ENCODE data around the gene TCF19. TPM values are rescaled to one million over a fixed set of nuclear protein-coding genes. Genes with fewer than 3 reads are reported as not detected.
"Not testable (repeated sequence)": the region's sequence is repeated elsewhere in the genome, so short reads cannot be mapped to it uniquely, and the experiment has no call there.

Gene TCF19
- total RNA-seq, 3 donors from 2014 or later = 2.3 to 8.5 (median 6.1) TPM

DNA sequence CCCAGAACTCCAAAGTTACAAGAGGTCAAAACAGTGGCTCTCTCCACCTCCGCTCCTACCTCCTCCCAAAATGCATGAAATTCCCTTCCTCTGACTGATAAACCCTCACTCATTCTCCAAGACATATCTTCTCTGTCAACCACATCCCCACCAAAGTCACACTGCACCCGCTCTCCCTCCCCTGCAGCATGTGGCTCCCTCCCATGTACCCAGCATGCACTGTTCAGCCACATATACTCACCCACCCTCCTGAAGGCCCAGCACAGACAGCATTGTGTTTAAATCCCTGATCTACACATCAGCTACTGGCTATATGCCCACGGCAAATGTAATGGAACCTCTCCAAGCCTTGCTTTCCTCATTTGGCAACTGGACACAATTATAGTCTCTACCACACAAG is 17.6 kb downstream of the TCF19 start:
- H3K36me3 ChIP-seq = no peaks in the 10 kb centered on the region
- H3K27me3 ChIP-seq = no peaks in the 10 kb centered on the region
- TF ChIP-seq, protein P1, sequence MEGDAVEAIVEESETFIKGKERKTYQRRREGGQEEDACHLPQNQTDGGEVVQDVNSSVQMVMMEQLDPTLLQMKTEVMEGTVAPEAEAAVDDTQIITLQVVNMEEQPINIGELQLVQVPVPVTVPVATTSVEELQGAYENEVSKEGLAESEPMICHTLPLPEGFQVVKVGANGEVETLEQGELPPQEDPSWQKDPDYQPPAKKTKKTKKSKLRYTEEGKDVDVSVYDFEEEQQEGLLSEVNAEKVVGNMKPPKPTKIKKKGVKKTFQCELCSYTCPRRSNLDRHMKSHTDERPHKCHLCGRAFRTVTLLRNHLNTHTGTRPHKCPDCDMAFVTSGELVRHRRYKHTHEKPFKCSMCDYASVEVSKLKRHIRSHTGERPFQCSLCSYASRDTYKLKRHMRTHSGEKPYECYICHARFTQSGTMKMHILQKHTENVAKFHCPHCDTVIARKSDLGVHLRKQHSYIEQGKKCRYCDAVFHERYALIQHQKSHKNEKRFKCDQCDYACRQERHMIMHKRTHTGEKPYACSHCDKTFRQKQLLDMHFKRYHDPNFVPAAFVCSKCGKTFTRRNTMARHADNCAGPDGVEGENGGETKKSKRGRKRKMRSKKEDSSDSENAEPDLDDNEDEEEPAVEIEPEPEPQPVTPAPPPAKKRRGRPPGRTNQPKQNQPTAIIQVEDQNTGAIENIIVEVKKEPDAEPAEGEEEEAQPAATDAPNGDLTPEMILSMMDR (IDR thresholded peaks at IDR 0.05) = no peak
- TF ChIP-seq POLR2AphosphoS5 (IDR thresholded peaks at IDR 0.05) = no peak
- TF ChIP-seq POLR2A (IDR thresholded peaks at IDR 0.05) = no peak
- no peaks in the 10 kb centered on the region for H3K4me1 ChIP-seq
- H3K27ac ChIP-seq = no peak overlapping the region
- H3K9me3 ChIP-seq = no peaks in the 10 kb centered on the region
- no peak overlapping the region for H3K4me3 ChIP-seq
- no peak for DNase-seq (ENCODE audit: low spot score in 2 of 2)
- intact Hi-C loops (cut with DNase I; ENCODE audit: low total_unique reads) = no loop called here

GRCh38 chr6:31178143-31179041 is 20.0 kb downstream of the TCF19 start:
- H3K27me3 ChIP-seq = no peaks in the 10 kb centered on the region
- H3K27ac ChIP-seq = no peak overlapping the region
- TF ChIP-seq POLR2A (IDR thresholded peaks at IDR 0.05) (no peak), POLR2AphosphoS5 (IDR thresholded peaks at IDR 0.05) (no peak)
- TF ChIP-seq, protein P1 (IDR thresholded peaks at IDR 0.05) = no peak
- no peaks in the 10 kb centered on the region for H3K9me3 ChIP-seq
- H3K36me3 ChIP-seq = no peaks in the 10 kb centered on the region
- no peak for DNase-seq (ENCODE audit: low spot score in 2 of 2)
- H3K4me1 ChIP-seq = no peaks in the 10 kb centered on the region
- intact Hi-C loops (cut with DNase I; ENCODE audit: low total_unique reads) = no loop called here
- H3K4me3 ChIP-seq = no peak overlapping the region

- H3K4me3 ChIP-seq = no peak overlapping the region
- no peaks in the 10 kb centered on the region for H3K4me1 ChIP-seq
- H3K27ac ChIP-seq = no peak overlapping the region
- H3K36me3 ChIP-seq = no peaks in the 10 kb centered on the region
- no peak for TF ChIP-seq POLR2AphosphoS5 (IDR thresholded peaks at IDR 0.05)
- TF ChIP-seq, protein P1 (IDR thresholded peaks at IDR 0.05) = no peak
- intact Hi-C loops (cut with DNase I; ENCODE audit: low total_unique reads) = no loop called here
- no peak for DNase-seq (ENCODE audit: low spot score in 2 of 2)
- H3K9me3 ChIP-seq = no peaks in the 10 kb centered on the region
- H3K27me3 ChIP-seq = no peaks in the 10 kb centered on the region
Observed at GRCh38 chr6:31179042-31179386, 20.6 kb downstream of the TCF19 start.

GRCh38 chr6:31179896-31180295 is 21.5 kb downstream of the TCF19 start:
- Histone ChIP-seq H3K4me3 (peak overlapping the region in 1 of 3 donors; percentile 45), H3K27ac (no peak overlapping the region)
- intact Hi-C loops (cut with DNase I; ENCODE audit: low total_unique reads) = no loop called here

DNA sequence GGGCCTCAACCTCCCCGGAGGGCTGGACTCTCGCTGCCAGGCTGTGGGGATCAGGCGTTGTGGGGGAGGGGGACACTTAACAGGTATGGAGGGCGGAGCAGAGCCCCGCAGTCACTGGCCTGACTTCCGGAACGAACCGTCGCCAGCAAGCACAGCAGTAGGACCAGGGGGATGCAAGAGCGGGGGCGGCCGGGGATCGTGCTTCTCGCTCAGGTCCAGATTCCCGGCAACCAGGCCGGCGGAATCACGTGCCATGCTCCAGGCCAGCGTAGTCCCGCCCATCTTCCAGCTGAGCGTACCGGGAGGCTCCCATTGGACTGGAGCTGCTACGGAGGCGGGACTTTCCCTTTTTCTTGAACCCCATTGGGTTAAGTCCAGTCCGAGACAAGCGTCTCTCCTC is 22.1 kb downstream of the TCF19 start:
- intact Hi-C loops (cut with DNase I; ENCODE audit: low total_unique reads) = no loop called here
- DNase-seq (ENCODE audit: low spot score in 2 of 2) = peak; percentile 67 to 78
- TF ChIP-seq POLR2A (IDR thresholded peaks at IDR 0.05) (no peak), POLR2AphosphoS5 (IDR thresholded peaks at IDR 0.05) (no peak)
- TF ChIP-seq, protein P1 (IDR thresholded peaks at IDR 0.05) = no peak
- no peak overlapping the region for H3K27ac ChIP-seq
- peak overlapping the region; percentile 3 to 45 (median 26) for H3K4me3 ChIP-seq
- H3K4me1 ChIP-seq = no peaks in the 10 kb centered on the region
- no peaks in the 10 kb centered on the region for H3K27me3 ChIP-seq
- H3K36me3 ChIP-seq = no peaks in the 10 kb centered on the region
- H3K9me3 ChIP-seq = no peaks in the 10 kb centered on the region

More at GRCh38 chr6:31179896-31180295, 21.5 kb downstream of the TCF19 start:
- H3K9me3 ChIP-seq = no peaks in the 10 kb centered on the region
- H3K36me3 ChIP-seq = no peaks in the 10 kb centered on the region
- no peak for DNase-seq (ENCODE audit: low spot score in 2 of 2)
- no peaks in the 10 kb centered on the region for H3K4me1 ChIP-seq
- H3K27me3 ChIP-seq = no peaks in the 10 kb centered on the region
- TF ChIP-seq POLR2AphosphoS5 (IDR thresholded peaks at IDR 0.05) (no peak), POLR2A (IDR thresholded peaks at IDR 0.05) (no peak)
- TF ChIP-seq, protein P1 (IDR thresholded peaks at IDR 0.05) = no peak

- H3K27me3 ChIP-seq; intact Hi-C loops (cut with DNase I; ENCODE audit: low total_unique reads); H3K27ac ChIP-seq; H3K9me3 ChIP-seq; H3K36me3 ChIP-seq; H3K4me3 ChIP-seq; DNase-seq (ENCODE audit: low spot score in 2 of 2); H3K4me1 ChIP-seq: not testable (repeated sequence)
Observed at GRCh38 chr6:31183287-31183686, 24.9 kb downstream of the TCF19 start.

GRCh38 chr6:31183859-31184258 is 25.5 kb downstream of the TCF19 start:
- DNase-seq (ENCODE audit: low spot score in 2 of 2); H3K27ac ChIP-seq; intact Hi-C loops (cut with DNase I; ENCODE audit: low total_unique reads); H3K4me3 ChIP-seq; H3K4me1 ChIP-seq; H3K27me3 ChIP-seq; H3K36me3 ChIP-seq; H3K9me3 ChIP-seq: not testable (repeated sequence)

DNA sequence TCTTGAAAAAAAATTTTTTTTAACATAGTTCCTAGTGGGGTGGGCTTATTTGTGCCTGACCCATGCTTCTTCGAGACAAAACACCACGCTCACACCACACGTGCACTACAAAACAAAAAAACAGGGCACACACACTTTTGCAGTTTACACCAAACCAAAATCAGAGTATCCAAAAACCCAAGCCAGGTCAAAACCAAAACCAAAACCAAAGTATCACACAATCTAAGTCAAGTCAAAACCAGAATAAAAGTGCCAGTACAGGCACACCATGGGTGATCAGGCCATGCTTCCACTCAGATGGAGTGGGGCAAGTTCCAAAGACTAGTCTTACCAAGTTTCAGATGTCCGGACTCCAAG is 27.3 kb downstream of the TCF19 start:
- intact Hi-C loops (cut with DNase I; ENCODE audit: low total_unique reads); H3K36me3 ChIP-seq; H3K9me3 ChIP-seq; DNase-seq (ENCODE audit: low spot score in 2 of 2); H3K4me1 ChIP-seq; H3K27me3 ChIP-seq: not testable (repeated sequence)
- Histone ChIP-seq H3K27ac (peak overlapping the region; percentile 90 to 92), H3K4me3 (peak overlapping the region in 2 of 3 donors; percentile 30 to 57)
